HL-60 (cell line): ENCODE measurements around the gene KCNQ5.

Experiments
- DNase-seq, 2 experiments: peaks; one replicate each; pipeline ENCODE4 v3.0.0-alpha.2; 2010 to 2020; ENCODE audit warnings: low read depth in 1 of 2, low spot score in 1 of 2
- H3K27ac ChIP-seq: fragments of 250-450 bp; sonication (Bioruptor Pico); replicated peaks from 2 replicates; pipeline ENCODE4 v1.5.1; 2020; ENCODE audit warnings: mild to moderate bottlenecking, moderate library complexity
- H3K27me3 ChIP-seq: fragments of 250-450 bp; sonication (Bioruptor Pico); 2 replicates; pipeline ENCODE4 v1.5.1; 2021; ENCODE audit warnings: mild to moderate bottlenecking, moderate library complexity; ENCODE audit not compliant: insufficient read depth, poor library complexity, severe bottlenecking
- H3K4me3 ChIP-seq: replicated peaks from 2 replicates; pipeline ENCODE4 v1.5.1; 2011; ENCODE audit warnings: mild to moderate bottlenecking, control low read depth, low read length; ENCODE audit not compliant: insufficient read depth
- CTCF ChIP-seq: IDR thresholded peaks from one replicate; pipeline ENCODE4 v1.5.1; 2011; ENCODE audit warnings: low read length, control low read depth, inconsistent platforms; ENCODE audit not compliant: insufficient read depth
- GABPA ChIP-seq: IDR thresholded peaks from 2 replicates; pipeline ENCODE4 v1.6.1; 2012; ENCODE audit warnings: low read depth
- POLR2AphosphoS5 ChIP-seq: IDR thresholded peaks from 2 replicates; pipeline ENCODE4 v1.6.1; 2012; ENCODE audit warnings: low read depth
- REST ChIP-seq: IDR thresholded peaks from 2 replicates; pipeline ENCODE4 v1.6.1; 2012; ENCODE audit warnings: low read depth; ENCODE audit not compliant: insufficient replicate concordance
- SPI1 ChIP-seq: IDR thresholded peaks from 2 replicates; pipeline ENCODE4 v1.6.1; 2012; ENCODE audit warnings: low read depth, mild to moderate bottlenecking, borderline replicate concordance

Gene KCNQ5

GRCh38 chr6:72841195-72841594 lies 219.3 kb downstream of the KCNQ5 start:
- no peaks in the 10 kb centered on the region for H3K27me3 ChIP-seq
- TF ChIP-seq REST (no peak), SPI1 (no peak), POLR2AphosphoS5 (no peak), CTCF (no peak), GABPA (no peak)
- no peak for DNase-seq
- H3K27ac ChIP-seq, result no peak overlapping the region
- H3K4me3 ChIP-seq, result no peak overlapping the region

- TF ChIP-seq CTCF (no peak), SPI1 (no peak), POLR2AphosphoS5 (no peak), REST (no peak), GABPA (no peak)
- Histone ChIP-seq H3K27ac (no peak overlapping the region), H3K27me3 (no peaks in the 10 kb centered on the region), H3K4me3 (no peak overlapping the region)
- DNase-seq, result no peak
Observed at GRCh38 chr6:72842140-72842539, 220.3 kb downstream of the KCNQ5 start.

- TF ChIP-seq SPI1 (no peak), REST (no peak), POLR2AphosphoS5 (no peak), CTCF (no peak), GABPA (no peak)
Observed at GRCh38 chr6:72844614-72845013, 222.8 kb downstream of the KCNQ5 start.

More at GRCh38 chr6:72844614-72845013, 222.8 kb downstream of the KCNQ5 start:
- H3K27me3 ChIP-seq, result no peaks in the 10 kb centered on the region
- H3K4me3 ChIP-seq, result no peak overlapping the region
- DNase-seq, result no peak
- H3K27ac ChIP-seq, result no peak overlapping the region
